Stimulated activated naive CD8-positive, alpha-beta T cell treated with anti-CD3 and anti-CD28 coated beads, Interleukin-15, Interleukin-2, amounts not matched to agents 100 ng/mL and 50 ng/mL, for 24 hours (primary cell): ENCODE data around the gene QSOX1.

ENCODE experiments used
- H3K27ac Mint-ChIP-seq: one replicate; pipeline ENCODE4 v1.8.0; 2021; ENCODE audit warnings: mild to moderate bottlenecking, mixed read lengths
- H3K27me3 Mint-ChIP-seq: one replicate; pipeline ENCODE4 v1.8.0; 2021; ENCODE audit warnings: mixed read lengths
- H3K36me3 Mint-ChIP-seq: one replicate; pipeline ENCODE4 v1.8.0; 2021; ENCODE audit warnings: low read depth, mixed read lengths
- H3K4me1 Mint-ChIP-seq: one replicate; pipeline ENCODE4 v1.8.0; 2021; ENCODE audit warnings: low read depth, mixed read lengths
- H3K4me3 Mint-ChIP-seq: one replicate; pipeline ENCODE4 v1.8.0; 2021; ENCODE audit warnings: mild to moderate bottlenecking, mixed read lengths
- H3K9me3 Mint-ChIP-seq: one replicate; pipeline ENCODE4 v1.8.0; 2021; ENCODE audit warnings: mixed read lengths

QSOX1 gene

GRCh38 chr1:180185971-180186645, 31.4 kb downstream of the QSOX1 start:
- Mint-ChIP-seq H3K36me3 (peaks cover 21% of the 10 kb centered on the region), H3K9me3 (no peaks in the 10 kb centered on the region), H3K27me3 (no peaks in the 10 kb centered on the region), H3K4me1 (no peaks in the 10 kb centered on the region), H3K4me3 (no peak overlapping the region), H3K27ac (no peak overlapping the region)

- H3K4me3 Mint-ChIP-seq = no peak overlapping the region
These were observed 32.2 kb downstream of the QSOX1 start for GRCh38 chr1:180186831-180187230.

GRCh38 chr1:180187626-180188025, 33.0 kb downstream of the QSOX1 start:
- no peak overlapping the region for H3K4me3 Mint-ChIP-seq
- no peaks in the 10 kb centered on the region for H3K27me3 Mint-ChIP-seq
- H3K4me1 Mint-ChIP-seq = peaks cover 7% of the 10 kb centered on the region
- H3K27ac Mint-ChIP-seq = no peak overlapping the region
- H3K9me3 Mint-ChIP-seq = no peaks in the 10 kb centered on the region
- H3K36me3 Mint-ChIP-seq = peaks cover 27% of the 10 kb centered on the region

More at GRCh38 chr1:180186831-180187230, 32.2 kb downstream of the QSOX1 start:
- Mint-ChIP-seq H3K27ac (no peak overlapping the region), H3K9me3 (no peaks in the 10 kb centered on the region), H3K27me3 (no peaks in the 10 kb centered on the region), H3K4me1 (peaks cover under 1% of the 10 kb centered on the region), H3K36me3 (peaks cover 25% of the 10 kb centered on the region)

- H3K4me1 Mint-ChIP-seq = peaks cover 7% of the 10 kb centered on the region
- no peaks in the 10 kb centered on the region for H3K9me3 Mint-ChIP-seq
- no peak overlapping the region for H3K4me3 Mint-ChIP-seq
- no peaks in the 10 kb centered on the region for H3K27me3 Mint-ChIP-seq
- peaks cover 27% of the 10 kb centered on the region for H3K36me3 Mint-ChIP-seq
- H3K27ac Mint-ChIP-seq = no peak overlapping the region
These were observed 33.4 kb downstream of the QSOX1 start for GRCh38 chr1:180188091-180188506.

GRCh38 chr1:180188684-180189175, 34.1 kb downstream of the QSOX1 start:
- no peak overlapping the region for H3K4me3 Mint-ChIP-seq
- H3K27ac Mint-ChIP-seq = no peak overlapping the region
- H3K36me3 Mint-ChIP-seq = peaks cover 27% of the 10 kb centered on the region
- no peaks in the 10 kb centered on the region for H3K27me3 Mint-ChIP-seq
- peaks cover 7% of the 10 kb centered on the region for H3K4me1 Mint-ChIP-seq
- no peaks in the 10 kb centered on the region for H3K9me3 Mint-ChIP-seq

GRCh38 chr1:180190091-180190490, 35.4 kb downstream of the QSOX1 start:
- H3K4me1 Mint-ChIP-seq = peaks cover 7% of the 10 kb centered on the region
- H3K4me3 Mint-ChIP-seq = no peak overlapping the region
- H3K27me3 Mint-ChIP-seq = no peaks in the 10 kb centered on the region
- H3K36me3 Mint-ChIP-seq = peaks cover 27% of the 10 kb centered on the region
- H3K9me3 Mint-ChIP-seq = no peaks in the 10 kb centered on the region
- H3K27ac Mint-ChIP-seq = no peak overlapping the region

GRCh38 chr1:180192172-180192571, 37.5 kb downstream of the QSOX1 start:
- H3K4me1 Mint-ChIP-seq = peaks cover 7% of the 10 kb centered on the region
- H3K9me3 Mint-ChIP-seq = no peaks in the 10 kb centered on the region
- H3K36me3 Mint-ChIP-seq = peaks cover 24% of the 10 kb centered on the region
- no peak overlapping the region for H3K4me3 Mint-ChIP-seq
- no peaks in the 10 kb centered on the region for H3K27me3 Mint-ChIP-seq
- no peak overlapping the region for H3K27ac Mint-ChIP-seq

GRCh38 chr1:180193141-180194047, 38.7 kb downstream of the QSOX1 start:
- H3K27ac Mint-ChIP-seq = no peak overlapping the region

GRCh38 chr1:180194048-180194425, 39.4 kb downstream of the QSOX1 start:
- no peak overlapping the region for H3K27ac Mint-ChIP-seq
- H3K4me3 Mint-ChIP-seq = no peak overlapping the region
- H3K9me3 Mint-ChIP-seq = no peaks in the 10 kb centered on the region
- H3K36me3 Mint-ChIP-seq = peaks cover 17% of the 10 kb centered on the region
- H3K4me1 Mint-ChIP-seq = peaks cover 7% of the 10 kb centered on the region
- no peaks in the 10 kb centered on the region for H3K27me3 Mint-ChIP-seq

More at GRCh38 chr1:180193141-180194047, 38.7 kb downstream of the QSOX1 start:
- peaks cover 22% of the 10 kb centered on the region for H3K36me3 Mint-ChIP-seq
- no peaks in the 10 kb centered on the region for H3K9me3 Mint-ChIP-seq
- no peak overlapping the region for H3K4me3 Mint-ChIP-seq
- H3K4me1 Mint-ChIP-seq = peaks cover 7% of the 10 kb centered on the region
- no peaks in the 10 kb centered on the region for H3K27me3 Mint-ChIP-seq

- Mint-ChIP-seq H3K27ac (no peak overlapping the region), H3K36me3 (peaks cover 14% of the 10 kb centered on the region), H3K4me1 (peaks cover 7% of the 10 kb centered on the region), H3K4me3 (no peak overlapping the region), H3K27me3 (no peaks in the 10 kb centered on the region), H3K9me3 (no peaks in the 10 kb centered on the region)
These were observed 40.0 kb downstream of the QSOX1 start for GRCh38 chr1:180194546-180195207.

- H3K36me3 Mint-ChIP-seq = peaks cover 12% of the 10 kb centered on the region
- no peak overlapping the region for H3K4me3 Mint-ChIP-seq
- H3K27ac Mint-ChIP-seq = no peak overlapping the region
- H3K4me1 Mint-ChIP-seq = peaks cover 7% of the 10 kb centered on the region
- H3K27me3 Mint-ChIP-seq = no peaks in the 10 kb centered on the region
- H3K9me3 Mint-ChIP-seq = no peaks in the 10 kb centered on the region
These were observed 40.7 kb downstream of the QSOX1 start for GRCh38 chr1:180195401-180195800.

- peaks cover 7% of the 10 kb centered on the region for H3K4me1 Mint-ChIP-seq
- no peaks in the 10 kb centered on the region for H3K9me3 Mint-ChIP-seq
- H3K36me3 Mint-ChIP-seq = peaks cover 11% of the 10 kb centered on the region
These were observed 41.2 kb downstream of the QSOX1 start for GRCh38 chr1:180195916-180196315.

GRCh38 chr1:180196436-180197003, 41.9 kb downstream of the QSOX1 start:
- no peak overlapping the region for H3K27ac Mint-ChIP-seq
- H3K4me1 Mint-ChIP-seq = peaks cover 7% of the 10 kb centered on the region
- H3K4me3 Mint-ChIP-seq = no peak overlapping the region
- H3K27me3 Mint-ChIP-seq = no peaks in the 10 kb centered on the region
- H3K9me3 Mint-ChIP-seq = no peaks in the 10 kb centered on the region
- H3K36me3 Mint-ChIP-seq = peaks cover 7% of the 10 kb centered on the region

More at GRCh38 chr1:180195916-180196315, 41.2 kb downstream of the QSOX1 start:
- H3K4me3 Mint-ChIP-seq = no peak overlapping the region
- no peak overlapping the region for H3K27ac Mint-ChIP-seq
- no peaks in the 10 kb centered on the region for H3K27me3 Mint-ChIP-seq

GRCh38 chr1:180197231-180197630, 42.6 kb downstream of the QSOX1 start:
- peaks cover 2% of the 10 kb centered on the region for H3K36me3 Mint-ChIP-seq
- no peak overlapping the region for H3K4me3 Mint-ChIP-seq
- H3K4me1 Mint-ChIP-seq = peaks cover 2% of the 10 kb centered on the region
- H3K27me3 Mint-ChIP-seq = no peaks in the 10 kb centered on the region
- H3K27ac Mint-ChIP-seq = no peak overlapping the region
- no peaks in the 10 kb centered on the region for H3K9me3 Mint-ChIP-seq
